Measurements from ENCODE around the gene ROR2.

DNA sequence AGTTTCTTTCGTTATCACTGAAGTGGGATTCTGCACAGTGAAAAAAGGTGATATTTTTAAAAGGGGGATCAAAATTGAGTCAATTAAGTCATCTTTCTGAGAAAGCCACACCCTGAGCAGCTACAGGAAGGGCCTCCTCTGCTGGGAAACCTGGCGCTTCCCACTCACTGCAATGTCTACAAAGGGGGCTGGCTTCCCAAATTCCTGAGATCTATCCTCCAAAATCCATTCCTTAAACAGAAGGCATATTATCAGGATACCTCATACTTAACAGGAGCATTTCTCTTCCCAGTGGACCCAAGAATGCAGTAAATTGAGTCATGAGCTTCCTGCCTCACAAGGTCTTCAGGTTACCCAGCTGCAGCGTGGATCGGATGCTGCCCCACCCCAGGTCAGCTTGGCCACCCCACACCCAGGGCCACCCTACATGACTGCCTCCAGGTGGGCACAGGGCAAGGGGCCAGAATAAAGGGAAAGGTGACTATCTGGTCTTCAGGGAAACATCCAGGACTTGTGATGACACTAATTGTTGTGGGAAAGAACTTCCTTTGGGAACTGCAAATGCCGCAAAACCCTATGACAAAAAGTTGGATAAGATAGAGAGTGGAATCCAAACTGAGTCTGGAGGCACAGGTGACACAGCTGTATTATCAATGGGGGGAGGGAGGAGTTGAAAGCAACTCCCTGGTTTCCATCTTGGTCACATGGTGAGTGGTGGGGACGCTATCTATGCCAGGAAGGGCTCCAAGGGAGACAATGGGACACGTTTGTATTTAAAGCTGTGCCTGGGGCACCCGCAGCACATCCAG is 42.3 kb downstream of the ROR2 start:
- TF ChIP-seq POLR2A (IDR thresholded peaks at IDR 0.05; ENCODE audit: low read length) (no peak), GATA1 (IDR thresholded peaks at IDR 0.05; ENCODE audit: low read depth, low read length) (no peak)
